GM23338 (cell line): ENCODE measurements around the gene ZDHHC8.

Experiments
- CREB1 ChIP-seq: fragments of 250-450 bp; sonication (Bioruptor Pico); IDR thresholded peaks from 2 replicates; pipeline ENCODE4 v1.5.0; 2020; ENCODE audit warnings: low read depth, mild to moderate bottlenecking, moderate library complexity
- EZH2 ChIP-seq: fragments of 200-600 bp; sonication (generic); IDR thresholded peaks from one replicate; pipeline ENCODE4 v1.8.0; 2017; ENCODE audit warnings: antibody characterized with exemption, mild to moderate bottlenecking, low read depth; ENCODE audit not compliant: unreplicated experiment
- EZH2phosphoT487 ChIP-seq: fragments of 200-600 bp; sonication (generic); IDR thresholded peaks from one replicate; pipeline ENCODE4 v1.8.1; 2018; ENCODE audit warnings: antibody characterized with exemption; ENCODE audit not compliant: unreplicated experiment
- POLR2AphosphoS5 ChIP-seq: IDR thresholded peaks from 2 replicates; pipeline ENCODE4 v1.6.1; 2016; ENCODE audit warnings: antibody characterized with exemption, low read depth
- TF ChIP-seq, protein P1 (sequence below), 2 experiments: fragments of 200-600 bp in 1 of 2; sonication (generic) in 1 of 2; conservative IDR thresholded peaks; 2 replicates each; pipeline versions ENCODE4 v1.5.1 to v1.6.1; 2016 to 2017; ENCODE audit warnings: antibody characterized with exemption in 2 of 2, low read depth in 2 of 2, mild to moderate bottlenecking in 2 of 2, moderate library complexity in 1 of 2
- TF ChIP-seq, protein P2 (sequence below): IDR thresholded peaks from one replicate; pipeline ENCODE4 v1.6.1; 2018; ENCODE audit warnings: antibody characterized with exemption; ENCODE audit not compliant: unreplicated experiment

GRCh38 chr22:20192293-20192971 is 60.8 kb downstream of the ZDHHC8 start:
- TF ChIP-seq EZH2: no peak
- TF ChIP-seq, protein P1, sequence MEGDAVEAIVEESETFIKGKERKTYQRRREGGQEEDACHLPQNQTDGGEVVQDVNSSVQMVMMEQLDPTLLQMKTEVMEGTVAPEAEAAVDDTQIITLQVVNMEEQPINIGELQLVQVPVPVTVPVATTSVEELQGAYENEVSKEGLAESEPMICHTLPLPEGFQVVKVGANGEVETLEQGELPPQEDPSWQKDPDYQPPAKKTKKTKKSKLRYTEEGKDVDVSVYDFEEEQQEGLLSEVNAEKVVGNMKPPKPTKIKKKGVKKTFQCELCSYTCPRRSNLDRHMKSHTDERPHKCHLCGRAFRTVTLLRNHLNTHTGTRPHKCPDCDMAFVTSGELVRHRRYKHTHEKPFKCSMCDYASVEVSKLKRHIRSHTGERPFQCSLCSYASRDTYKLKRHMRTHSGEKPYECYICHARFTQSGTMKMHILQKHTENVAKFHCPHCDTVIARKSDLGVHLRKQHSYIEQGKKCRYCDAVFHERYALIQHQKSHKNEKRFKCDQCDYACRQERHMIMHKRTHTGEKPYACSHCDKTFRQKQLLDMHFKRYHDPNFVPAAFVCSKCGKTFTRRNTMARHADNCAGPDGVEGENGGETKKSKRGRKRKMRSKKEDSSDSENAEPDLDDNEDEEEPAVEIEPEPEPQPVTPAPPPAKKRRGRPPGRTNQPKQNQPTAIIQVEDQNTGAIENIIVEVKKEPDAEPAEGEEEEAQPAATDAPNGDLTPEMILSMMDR (conservative IDR thresholded peaks at IDR 0.05; ENCODE audit: low read depth in 2 of 2): no peak
- TF ChIP-seq EZH2phosphoT487: no peak
- TF ChIP-seq CREB1 (CRISPR knock-in tag): no peak
- TF ChIP-seq, protein P2, sequence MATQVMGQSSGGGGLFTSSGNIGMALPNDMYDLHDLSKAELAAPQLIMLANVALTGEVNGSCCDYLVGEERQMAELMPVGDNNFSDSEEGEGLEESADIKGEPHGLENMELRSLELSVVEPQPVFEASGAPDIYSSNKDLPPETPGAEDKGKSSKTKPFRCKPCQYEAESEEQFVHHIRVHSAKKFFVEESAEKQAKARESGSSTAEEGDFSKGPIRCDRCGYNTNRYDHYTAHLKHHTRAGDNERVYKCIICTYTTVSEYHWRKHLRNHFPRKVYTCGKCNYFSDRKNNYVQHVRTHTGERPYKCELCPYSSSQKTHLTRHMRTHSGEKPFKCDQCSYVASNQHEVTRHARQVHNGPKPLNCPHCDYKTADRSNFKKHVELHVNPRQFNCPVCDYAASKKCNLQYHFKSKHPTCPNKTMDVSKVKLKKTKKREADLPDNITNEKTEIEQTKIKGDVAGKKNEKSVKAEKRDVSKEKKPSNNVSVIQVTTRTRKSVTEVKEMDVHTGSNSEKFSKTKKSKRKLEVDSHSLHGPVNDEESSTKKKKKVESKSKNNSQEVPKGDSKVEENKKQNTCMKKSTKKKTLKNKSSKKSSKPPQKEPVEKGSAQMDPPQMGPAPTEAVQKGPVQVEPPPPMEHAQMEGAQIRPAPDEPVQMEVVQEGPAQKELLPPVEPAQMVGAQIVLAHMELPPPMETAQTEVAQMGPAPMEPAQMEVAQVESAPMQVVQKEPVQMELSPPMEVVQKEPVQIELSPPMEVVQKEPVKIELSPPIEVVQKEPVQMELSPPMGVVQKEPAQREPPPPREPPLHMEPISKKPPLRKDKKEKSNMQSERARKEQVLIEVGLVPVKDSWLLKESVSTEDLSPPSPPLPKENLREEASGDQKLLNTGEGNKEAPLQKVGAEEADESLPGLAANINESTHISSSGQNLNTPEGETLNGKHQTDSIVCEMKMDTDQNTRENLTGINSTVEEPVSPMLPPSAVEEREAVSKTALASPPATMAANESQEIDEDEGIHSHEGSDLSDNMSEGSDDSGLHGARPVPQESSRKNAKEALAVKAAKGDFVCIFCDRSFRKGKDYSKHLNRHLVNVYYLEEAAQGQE: no peak
- no peak for TF ChIP-seq POLR2AphosphoS5
